Trophoblast cell (in vitro differentiated cells and primary cell): ENCODE results near the gene DRAXIN.

Experiments
- DNase-seq, 2 donors: peaks; one replicate each; pipeline ENCODE4 v3.0.0-alpha.2; 2016
- H2AFZ ChIP-seq: 2 replicates; pipeline ENCODE4 v1.6.1; 2013; ENCODE audit warnings: low read length, moderate library complexity, mild to moderate bottlenecking; ENCODE audit not compliant: insufficient read depth, poor library complexity
- H2AK5ac ChIP-seq: 2 replicates; pipeline ENCODE4 v1.6.1; 2013; ENCODE audit warnings: mild to moderate bottlenecking, low read length
- H2BK120ac ChIP-seq: 2 replicates; pipeline ENCODE4 v1.6.1; 2013; ENCODE audit warnings: low read length, mild to moderate bottlenecking, moderate library complexity; ENCODE audit not compliant: insufficient read depth, poor library complexity
- H2BK12ac ChIP-seq: 2 replicates; pipeline ENCODE4 v1.6.1; 2013; ENCODE audit warnings: mild to moderate bottlenecking, low read length, moderate library complexity
- H2BK5ac ChIP-seq: 2 replicates; pipeline ENCODE4 v1.6.1; 2013; ENCODE audit warnings: low read length, low read depth, moderate library complexity, mild to moderate bottlenecking; ENCODE audit not compliant: poor library complexity
- H3K14ac ChIP-seq: 2 replicates; pipeline ENCODE4 v1.6.1; 2013; ENCODE audit warnings: mild to moderate bottlenecking, low read length
- H3K18ac ChIP-seq: 2 replicates; pipeline ENCODE4 v1.6.1; 2013; ENCODE audit warnings: mild to moderate bottlenecking, low read length
- H3K23ac ChIP-seq: 2 replicates; pipeline ENCODE4 v1.6.1; 2013; ENCODE audit warnings: low read length
- H3K27ac ChIP-seq: 2 replicates; pipeline ENCODE4 v1.5.1; 2013; ENCODE audit warnings: low read depth, mild to moderate bottlenecking, inconsistent platforms, low read length, moderate library complexity
- H3K27me3 ChIP-seq: 2 replicates; pipeline ENCODE4 v1.6.1; 2013; ENCODE audit warnings: inconsistent platforms, mild to moderate bottlenecking, low read length, moderate library complexity; ENCODE audit not compliant: insufficient read depth
- H3K36me3 ChIP-seq, 2 experiments: 1 replicate in 1 of 2; 2 replicates in 1 of 2; pipeline ENCODE4 v1.6.1; 2013; ENCODE audit warnings: low read length in 2 of 2, mild to moderate bottlenecking in 2 of 2, moderate library complexity in 1 of 2; ENCODE audit not compliant: insufficient read depth in 2 of 2, control insufficient read depth in 1 of 2
- H3K4ac ChIP-seq: 2 replicates; pipeline ENCODE4 v1.6.1; 2013; ENCODE audit warnings: low read depth, mild to moderate bottlenecking, low read length, moderate library complexity
- H3K4me1 ChIP-seq, 2 experiments: 1 replicate in 1 of 2; 2 replicates in 1 of 2; pipeline ENCODE4 v1.6.1; 2013; ENCODE audit warnings: low read length in 2 of 2, mild to moderate bottlenecking in 2 of 2, moderate library complexity in 1 of 2; ENCODE audit not compliant: insufficient read depth in 2 of 2, control insufficient read depth in 1 of 2
- H3K4me2 ChIP-seq: 2 replicates; pipeline ENCODE4 v1.6.1; 2013; ENCODE audit warnings: inconsistent platforms, mild to moderate bottlenecking, low read length, moderate library complexity
- H3K4me3 ChIP-seq: 2 replicates; pipeline ENCODE4 v1.5.1; 2013; ENCODE audit warnings: mild to moderate bottlenecking, low read depth, low read length, inconsistent platforms
- H3K79me1 ChIP-seq: one replicate; pipeline ENCODE4 v1.6.1; 2013; ENCODE audit warnings: low read length
- H3K79me2 ChIP-seq: 2 replicates; pipeline ENCODE4 v1.6.1; 2013; ENCODE audit warnings: low read length, mild to moderate bottlenecking; ENCODE audit not compliant: control insufficient read depth, insufficient read depth, poor library complexity
- H3K9ac ChIP-seq: 2 replicates; pipeline ENCODE4 v1.6.1; 2013; ENCODE audit warnings: mild to moderate bottlenecking, low read length
- H3K9me3 ChIP-seq: 2 replicates; pipeline ENCODE4 v1.6.1; 2013; ENCODE audit warnings: low read depth, mild to moderate bottlenecking, control low read depth, inconsistent platforms, low read length; ENCODE audit not compliant: insufficient read depth
- H4K12ac ChIP-seq: 2 replicates; pipeline ENCODE4 v1.6.1; 2013; ENCODE audit warnings: low read depth, mild to moderate bottlenecking, low read length, moderate library complexity
- H4K8ac ChIP-seq: 2 replicates; pipeline ENCODE4 v1.6.1; 2013; ENCODE audit warnings: low read depth, mild to moderate bottlenecking, low read length, moderate library complexity
- H4K91ac ChIP-seq: one replicate; pipeline ENCODE4 v1.6.1; 2013; ENCODE audit warnings: low read depth, mild to moderate bottlenecking, low read length, moderate library complexity
- WGBS: extraction: QIAGEN DNeasy Blood & Tissue Kit; methylation state at CpG from one replicate; pipeline ENCODE4 v1.1.7; 2013; ENCODE audit warnings: missing lambda C conversion rate; ENCODE audit not compliant: insufficient read length, insufficient coverage; ENCODE audit errors: extremely low coverage; 5-methylcytosine and 5-hydroxymethylcytosine counted together

DRAXIN gene

DNA sequence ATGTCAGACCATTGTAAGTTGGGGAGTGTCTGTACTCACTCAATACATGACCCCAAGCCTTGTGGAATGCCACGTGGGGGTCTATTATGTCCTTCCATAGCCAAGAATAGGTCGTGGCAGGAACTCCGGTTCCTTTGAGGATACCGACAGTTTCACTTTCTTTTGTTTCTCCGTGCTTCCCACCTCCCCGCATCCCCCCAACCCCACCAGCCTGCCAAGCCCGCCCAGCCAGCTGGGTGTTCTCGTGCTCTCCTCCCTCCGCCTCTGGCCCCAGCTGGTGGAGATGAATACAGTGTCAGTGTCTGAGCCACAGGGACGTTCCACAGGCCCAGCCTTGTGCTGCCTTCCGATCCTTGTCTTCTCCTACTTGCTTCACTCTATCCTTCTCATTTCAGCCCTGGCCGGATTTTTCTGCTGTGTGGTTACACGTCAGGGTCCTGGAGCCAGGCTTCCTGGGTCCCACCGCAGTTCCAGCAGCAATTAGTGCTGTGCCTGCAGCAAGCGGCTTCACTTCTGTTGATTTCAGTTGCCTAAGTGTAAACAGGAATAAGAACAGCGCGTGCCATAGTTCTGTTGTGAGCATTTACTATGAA, 40.3 kb downstream of the DRAXIN start:
- Histone ChIP-seq H3K18ac (no peak overlapping the region), H2BK120ac (peak overlapping the region; percentile 59), H3K4me2 (peak overlapping the region; percentile 14), H3K9me3 (peaks cover 3% of the 10 kb centered on the region), H3K14ac (peak overlapping the region; percentile 46), H4K91ac (peak overlapping the region; percentile 63), H2BK5ac (peak overlapping the region; percentile 43), H3K9ac (no peak overlapping the region), H3K4me3 (no peak overlapping the region), H3K4me1 (peaks cover 15 to 24% of the 10 kb centered on the region in 2 experiments), H3K27me3 (no peaks in the 10 kb centered on the region), H3K79me2 (peaks cover 5% of the 10 kb centered on the region), H2AFZ (peak overlapping the region; percentile 84), H2AK5ac (no peak overlapping the region), H3K36me3 (no peaks in the 10 kb centered on the region), H3K79me1 (peaks cover 9% of the 10 kb centered on the region), H3K23ac (no peak overlapping the region), H3K27ac (peak overlapping the region; percentile 53), H3K4ac (no peak overlapping the region), H4K8ac (peak overlapping the region; percentile 54), H4K12ac (no peak overlapping the region), H2BK12ac (no peak overlapping the region)
- no peak for DNase-seq
- no CpG with 5 or more reads among the region's 17 CpGs for WGBS

DNA sequence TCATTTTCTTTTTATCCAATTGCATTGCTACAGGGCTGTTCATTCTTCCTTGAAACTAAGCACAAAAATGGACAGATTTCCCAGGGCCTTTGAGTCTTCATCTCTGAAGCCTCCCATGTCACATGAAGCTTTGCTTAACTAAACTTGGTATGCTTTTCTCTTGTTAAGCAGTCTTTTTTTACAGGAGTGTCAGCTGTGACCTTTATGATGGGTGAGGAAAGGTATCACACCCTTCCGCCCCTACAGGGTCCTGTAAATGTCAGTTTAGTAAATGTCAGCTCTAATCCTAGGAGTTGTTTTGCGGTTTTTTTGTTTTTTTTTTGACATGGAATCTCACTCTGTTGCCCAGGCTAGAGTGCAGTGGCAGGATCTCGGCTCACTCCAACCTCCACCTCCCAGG, 41.8 kb downstream of the DRAXIN start:
- no peak overlapping the region for H3K14ac ChIP-seq
- no peak overlapping the region for H2BK120ac ChIP-seq
- H3K27ac ChIP-seq: no peak overlapping the region
- no peak for DNase-seq
- no peak overlapping the region for H3K4me3 ChIP-seq
- H3K23ac ChIP-seq: no peak overlapping the region
- H4K12ac ChIP-seq: no peak overlapping the region
- H3K79me2 ChIP-seq: peaks cover 5% of the 10 kb centered on the region
- H2BK12ac ChIP-seq: no peak overlapping the region
- no peaks in the 10 kb centered on the region for H3K27me3 ChIP-seq
- peaks cover 9% of the 10 kb centered on the region for H3K79me1 ChIP-seq
- peaks cover 3% of the 10 kb centered on the region for H3K9me3 ChIP-seq
- no peak overlapping the region for H4K8ac ChIP-seq
- H3K4me1 ChIP-seq: peaks cover 20 to 27% of the 10 kb centered on the region in 2 experiments
- no peaks in the 10 kb centered on the region for H3K36me3 ChIP-seq
- no peak overlapping the region for H2BK5ac ChIP-seq
- H3K4ac ChIP-seq: no peak overlapping the region
- H3K9ac ChIP-seq: no peak overlapping the region
- WGBS: no CpG with 5 or more reads among the region's 3 CpGs
- no peak overlapping the region for H2AFZ ChIP-seq
- no peak overlapping the region for H2AK5ac ChIP-seq
- no peak overlapping the region for H3K18ac ChIP-seq
- H3K4me2 ChIP-seq: no peak overlapping the region
- H4K91ac ChIP-seq: no peak overlapping the region

DNA sequence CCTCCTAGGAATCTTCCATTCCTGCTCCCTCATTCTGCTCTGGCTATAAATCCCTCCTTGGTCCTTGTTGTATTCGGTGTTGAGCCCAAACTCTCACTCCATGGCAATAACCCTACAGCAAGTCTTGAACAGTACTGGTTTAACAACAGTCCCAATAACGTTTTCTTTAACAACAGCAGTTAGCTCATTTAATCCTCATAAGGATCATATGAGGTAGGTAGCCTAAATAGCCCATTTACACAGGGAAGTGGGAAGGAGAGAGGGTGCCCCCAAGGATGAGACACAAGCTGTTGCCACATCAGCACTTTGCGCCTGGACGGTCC, 44.0 kb downstream of the DRAXIN start:
- no CpG with 5 or more reads among the region's 4 CpGs for WGBS
- no peak overlapping the region for H4K12ac ChIP-seq
- no peak for DNase-seq
- H2BK5ac ChIP-seq: no peak overlapping the region
- H3K9me3 ChIP-seq: no peaks in the 10 kb centered on the region
- peaks cover 12 to 14% of the 10 kb centered on the region in 2 experiments for H3K4me1 ChIP-seq
- H3K79me1 ChIP-seq: peaks cover 9% of the 10 kb centered on the region
- H3K4me3 ChIP-seq: no peak overlapping the region
- H3K9ac ChIP-seq: no peak overlapping the region
- H2AFZ ChIP-seq: no peak overlapping the region
- peak overlapping the region; percentile 69 for H3K4me2 ChIP-seq
- no peak overlapping the region for H4K91ac ChIP-seq
- H3K4ac ChIP-seq: no peak overlapping the region
- no peak overlapping the region for H2BK12ac ChIP-seq
- no peak overlapping the region for H3K14ac ChIP-seq
- no peaks in the 10 kb centered on the region for H3K27me3 ChIP-seq
- peaks cover 5% of the 10 kb centered on the region for H3K79me2 ChIP-seq
- H2AK5ac ChIP-seq: no peak overlapping the region
- H3K23ac ChIP-seq: no peak overlapping the region
- H3K36me3 ChIP-seq: no peaks in the 10 kb centered on the region
- no peak overlapping the region for H4K8ac ChIP-seq
- H3K18ac ChIP-seq: no peak overlapping the region
- no peak overlapping the region for H3K27ac ChIP-seq
- no peak overlapping the region for H2BK120ac ChIP-seq

DNA sequence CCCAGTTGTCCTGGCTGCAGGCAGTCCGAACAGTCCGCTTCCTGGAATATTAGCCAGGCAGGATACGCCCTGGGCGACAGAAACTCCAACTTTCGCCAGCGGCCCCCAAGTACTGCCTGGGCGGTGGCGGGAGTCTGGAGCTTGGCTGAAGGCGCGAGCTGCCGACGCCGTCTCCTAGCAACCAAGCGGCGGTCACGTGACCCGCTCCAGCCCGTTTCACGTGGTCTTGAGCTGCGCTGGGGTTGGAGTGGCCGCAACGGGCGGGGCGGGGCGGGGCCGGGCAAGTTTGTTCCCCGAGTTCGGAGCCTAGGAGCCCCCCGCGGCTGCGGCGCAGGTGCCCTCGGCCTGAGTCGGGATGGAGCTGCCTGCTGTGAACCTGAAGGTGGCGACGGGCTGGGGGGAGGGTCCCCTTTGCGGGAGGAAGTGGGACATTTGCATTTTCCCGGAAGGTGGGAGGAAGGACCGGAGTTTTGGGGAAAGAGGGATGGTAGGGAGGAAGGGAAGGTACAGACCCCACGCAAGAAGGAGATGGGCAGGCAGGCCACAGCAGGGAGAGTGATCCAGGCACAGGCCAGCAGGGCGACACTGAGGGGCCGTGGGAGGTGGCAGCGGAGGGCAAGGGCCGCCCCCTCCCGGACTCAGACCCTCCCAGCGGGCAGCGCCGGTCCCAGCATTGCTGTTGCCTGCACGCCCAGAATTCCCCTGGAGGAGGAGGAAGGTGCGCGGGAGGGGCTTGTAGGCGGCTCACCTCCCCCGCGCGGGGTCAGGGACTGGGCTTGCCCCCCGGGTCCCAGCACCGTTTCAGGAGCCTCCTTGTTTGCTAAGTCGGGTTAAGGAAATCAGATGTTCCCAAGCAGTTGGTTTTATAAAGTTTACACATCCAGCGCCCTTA, 44.6 kb downstream of the DRAXIN start, which contains the start of gene AGTRAP:
Gene AGTRAP, plus strand, starts transcription at position 283 of the 892 bp plus-strand sequence. Its CDS starts 73 bp downstream, at position 356.
- peaks cover 16 to 19% of the 10 kb centered on the region in 2 experiments for H3K4me1 ChIP-seq
- peaks cover 5% of the 10 kb centered on the region for H3K79me2 ChIP-seq
- peak within 1 kb of the TSS; percentile 67 for H4K8ac ChIP-seq
- H3K4ac ChIP-seq: peak within 1 kb of the TSS; percentile 16
- peak within 1 kb of the TSS; percentile 62 for H3K18ac ChIP-seq
- H3K36me3 ChIP-seq: no peaks in the 10 kb centered on the region
- H2BK12ac ChIP-seq: peak within 1 kb of the TSS; percentile 2
- H3K27ac ChIP-seq: peak within 1 kb of the TSS; percentile 4
- peak within 1 kb of the TSS; percentile 63 for H4K91ac ChIP-seq
- H3K4me3 ChIP-seq: peak within 1 kb of the TSS; percentile 86
- peak within 1 kb of the TSS; percentile 31 for H4K12ac ChIP-seq
- WGBS: no CpG with 5 or more reads among the region's 59 CpGs
- H3K79me1 ChIP-seq: peaks cover 9% of the 10 kb centered on the region
- H3K9me3 ChIP-seq: no peaks in the 10 kb centered on the region
- H2BK5ac ChIP-seq: peak within 1 kb of the TSS; percentile 10
- DNase-seq: peak; percentile 88 to 95
- peak within 1 kb of the TSS; percentile 59 for H3K14ac ChIP-seq
- H3K9ac ChIP-seq: peak within 1 kb of the TSS; percentile 54
- H2BK120ac ChIP-seq: peak within 1 kb of the TSS; percentile 65
- H3K27me3 ChIP-seq: no peaks in the 10 kb centered on the region
- H2AFZ ChIP-seq: peak within 1 kb of the TSS; percentile 94
- H3K4me2 ChIP-seq: peak within 1 kb of the TSS; percentile 69
- H3K23ac ChIP-seq: no peak within 1 kb of the TSS
- no peak within 1 kb of the TSS for H2AK5ac ChIP-seq
